Umbilical cord (tissue), 2 donors: ENCODE measurements around the gene KCNJ10. TPM values are rescaled to one million over a fixed set of nuclear protein-coding genes. Genes with fewer than 3 reads are reported as not detected.
A peak's percentile ranks its signal among the peaks of the same experiment; 100 is the strongest.
"Not testable (repeated sequence)": the region's sequence is repeated elsewhere in the genome, so short reads cannot be mapped to it uniquely, and the experiment has no call there.

ENCODE experiments used
- DNase-seq: peaks from one replicate; pipeline ENCODE4 v3.0.0-alpha.2; 2015; ENCODE audit warnings: low spot score
- total RNA-seq: library from RNA; depleted of rRNA; stranded (reverse); fragments of >200 nt; gene quantifications from one replicate; pipeline ENCODE4 v1.2.3, GENCODE V29; 2014; ENCODE audit warnings: low replicate concordance; ENCODE audit not compliant: insufficient read depth

Gene KCNJ10
- 4.6 TPM for total RNA-seq

DNA sequence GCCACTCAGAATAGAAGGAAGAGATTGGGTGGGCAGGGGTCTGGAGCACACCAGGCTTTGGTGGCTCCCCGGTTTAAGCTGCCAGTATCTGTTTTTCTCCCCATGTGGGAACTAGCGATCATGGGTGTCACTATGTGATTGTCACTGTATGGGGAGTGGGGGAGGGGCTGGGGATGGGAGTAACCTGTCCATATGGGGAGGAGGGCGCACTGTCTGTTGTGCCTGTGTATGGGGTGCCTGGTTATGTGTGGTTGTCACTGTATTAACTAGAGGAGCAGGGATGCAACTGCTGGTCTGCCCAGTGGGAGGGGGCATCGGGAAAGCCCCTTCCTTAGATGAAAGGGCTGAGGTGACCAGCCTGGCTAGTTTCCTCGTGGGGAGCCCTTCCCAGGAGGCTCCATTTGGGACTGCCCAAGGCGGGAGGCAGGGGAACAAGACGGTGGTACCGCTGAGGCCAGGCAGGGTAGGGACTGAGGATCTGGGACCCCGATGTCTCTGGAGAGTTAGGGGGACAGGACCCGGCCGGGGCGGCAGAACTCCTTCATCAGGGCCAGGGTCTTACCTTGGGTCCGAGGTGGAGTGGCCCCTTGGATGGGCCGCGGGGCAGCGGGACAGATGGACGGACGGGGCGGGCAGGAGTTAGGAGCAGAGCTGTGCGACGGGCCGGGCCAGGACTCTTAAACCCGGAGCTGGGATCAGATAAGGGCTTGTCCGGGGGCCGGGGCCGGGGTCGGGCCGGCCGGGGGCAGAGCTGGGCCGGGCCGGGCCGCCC lies at the start of gene KCNJ10:
KCNJ10 (minus strand) TSS at position 701 of the 772 bp plus-strand sequence. CDS start 27,628 bp downstream, outside the sequence.
- DNase-seq = no peak

DNA sequence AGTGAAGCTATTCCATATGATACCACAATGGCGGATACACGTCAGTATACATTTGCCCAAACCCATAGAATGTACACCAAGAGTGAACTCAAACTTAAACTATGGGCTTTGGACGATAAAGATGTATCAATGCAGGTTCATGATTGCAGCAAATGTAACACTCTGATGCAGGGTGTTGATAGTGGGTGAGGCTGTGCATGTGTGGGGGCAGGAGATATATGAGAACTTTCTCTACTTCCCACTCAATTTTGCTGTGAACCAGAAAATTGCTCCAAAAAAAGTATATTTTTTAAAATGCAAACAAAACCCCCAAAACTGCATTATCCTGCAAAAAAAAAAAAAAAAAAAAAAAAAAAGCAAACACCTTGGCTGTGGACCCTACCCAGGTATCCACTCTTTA lies 49.0 kb upstream of the KCNJ10 start:
- DNase-seq = no peak

DNA sequence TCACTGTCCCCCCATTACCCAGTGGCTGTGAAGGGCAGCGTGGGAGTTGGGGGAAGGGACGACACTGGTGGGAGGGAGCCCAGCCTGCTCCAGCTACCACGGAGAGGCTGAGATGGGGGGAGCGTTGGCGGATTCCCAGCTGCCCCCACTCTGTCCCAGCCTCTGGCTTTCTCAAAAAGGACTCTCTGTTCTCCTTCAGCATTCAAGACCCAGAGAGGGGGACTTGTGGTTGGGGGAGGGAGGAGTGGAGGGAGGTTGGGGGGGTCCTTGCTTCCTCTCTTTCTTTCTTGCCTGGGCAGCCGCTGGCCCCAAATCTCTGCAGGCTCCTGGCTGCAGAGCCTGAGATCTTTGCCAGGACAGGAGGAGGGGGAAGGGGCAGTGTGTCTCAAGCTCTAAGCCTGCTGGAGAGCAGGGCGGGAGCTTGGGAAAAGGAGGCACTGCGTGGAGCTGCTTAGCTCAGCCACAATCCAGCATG lies 47.8 kb upstream of the KCNJ10 start:
- DNase-seq = peak; percentile 95

DNA sequence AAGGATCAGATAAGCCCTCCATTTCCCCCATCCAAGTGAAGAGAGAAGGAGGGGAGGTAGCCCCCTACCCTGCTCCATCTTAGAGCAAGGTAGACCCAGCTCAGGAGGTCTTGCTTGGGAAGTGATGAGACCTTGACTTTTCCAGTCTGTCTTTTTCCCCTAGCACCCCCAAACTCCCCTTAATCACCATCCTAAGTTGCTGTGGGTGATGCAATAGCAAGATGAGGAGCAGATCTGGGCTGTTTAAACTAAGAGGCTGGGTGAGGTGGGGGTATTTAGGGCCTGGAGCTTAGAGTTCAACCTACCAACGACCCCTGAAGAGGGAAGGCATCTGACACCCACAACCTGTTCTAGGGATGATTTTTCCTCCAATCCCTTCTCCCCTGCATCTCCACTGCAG lies 47.3 kb upstream of the KCNJ10 start:
- peak; percentile 49 for DNase-seq

DNA sequence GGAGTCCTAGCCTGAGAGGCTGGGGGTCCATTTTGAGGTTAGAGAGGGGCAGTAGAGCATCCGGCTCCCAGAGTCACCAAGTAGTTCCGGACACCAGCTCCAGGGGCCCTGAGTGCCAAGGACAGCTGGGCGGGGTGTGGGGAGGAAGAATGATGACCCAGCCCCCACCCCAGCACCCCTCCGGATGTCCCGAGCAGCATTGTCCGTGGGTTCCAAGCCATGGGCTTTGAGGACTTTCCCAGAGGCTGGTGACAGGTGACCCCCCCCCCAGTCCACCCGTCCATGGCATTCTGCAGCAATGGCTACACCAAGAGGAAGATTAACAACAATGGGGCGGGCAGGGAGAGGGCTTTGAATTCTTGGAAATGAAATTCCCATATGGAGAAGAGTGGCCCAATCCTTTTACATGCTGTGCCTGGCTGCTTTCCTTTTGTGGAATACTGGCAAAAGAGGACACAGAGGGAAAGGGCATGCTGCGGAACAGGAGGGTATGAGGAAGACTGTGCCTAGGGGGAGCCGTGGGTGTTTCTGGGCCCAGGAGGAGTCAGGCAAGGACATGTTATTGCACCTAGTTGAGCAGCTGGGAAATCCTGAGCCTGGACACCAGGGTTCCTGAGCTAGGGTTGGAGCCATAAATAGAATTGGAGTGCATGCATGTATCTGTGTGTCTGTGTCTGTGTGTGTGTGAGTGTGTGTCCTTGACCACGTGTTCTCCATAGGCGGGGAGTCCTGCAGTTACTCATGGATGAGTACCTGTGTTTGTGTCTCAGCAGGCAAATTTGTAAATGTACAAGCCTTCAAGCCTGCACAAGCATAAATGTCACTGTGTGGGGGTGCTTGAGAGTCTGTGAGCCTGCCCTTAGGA lies 46.6 kb upstream of the KCNJ10 start:
- DNase-seq = peak; percentile 86

DNA sequence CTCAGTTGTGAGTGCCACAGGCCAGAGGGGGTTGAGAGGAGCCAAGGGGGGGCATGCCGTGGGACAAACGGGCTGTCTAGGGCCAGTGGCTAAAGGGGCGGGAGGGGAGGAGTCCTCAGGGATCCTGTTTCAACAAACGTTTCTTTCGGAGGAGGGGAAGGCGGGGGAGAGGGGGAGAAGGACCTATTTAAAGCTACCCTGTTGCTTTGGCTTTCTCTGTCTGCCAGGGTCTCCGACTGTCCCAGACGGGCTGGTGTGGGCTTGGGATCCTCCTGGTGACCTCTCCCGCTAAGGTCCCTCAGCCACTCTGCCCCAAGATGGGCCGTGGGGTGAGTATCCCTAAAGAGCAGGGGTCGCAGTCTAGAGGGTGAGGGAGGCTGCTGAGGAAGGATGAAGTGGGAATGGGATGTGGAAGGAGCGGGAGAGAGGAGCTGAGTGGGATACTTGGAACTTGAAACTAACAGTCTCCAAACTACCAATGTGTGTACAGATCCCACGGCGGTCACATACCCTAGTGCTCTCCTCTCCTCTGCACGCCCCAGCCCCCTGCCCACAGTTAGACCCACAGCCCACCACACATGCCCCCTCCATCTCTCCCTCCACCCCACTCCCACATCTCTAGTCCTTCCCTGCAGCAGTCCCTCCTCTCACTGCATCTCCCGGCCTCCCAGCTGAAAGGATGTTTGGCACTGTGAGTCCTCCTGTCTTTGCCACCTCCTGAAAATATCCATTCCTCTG lies 45.8 kb upstream of the KCNJ10 start, which contains the start of gene ATP1A2:
ATP1A2 (plus strand) TSS at position 215 of the 738 bp plus-strand sequence; CDS start at position 318, 103 bp downstream.
- peak; percentile 78 for DNase-seq

DNA sequence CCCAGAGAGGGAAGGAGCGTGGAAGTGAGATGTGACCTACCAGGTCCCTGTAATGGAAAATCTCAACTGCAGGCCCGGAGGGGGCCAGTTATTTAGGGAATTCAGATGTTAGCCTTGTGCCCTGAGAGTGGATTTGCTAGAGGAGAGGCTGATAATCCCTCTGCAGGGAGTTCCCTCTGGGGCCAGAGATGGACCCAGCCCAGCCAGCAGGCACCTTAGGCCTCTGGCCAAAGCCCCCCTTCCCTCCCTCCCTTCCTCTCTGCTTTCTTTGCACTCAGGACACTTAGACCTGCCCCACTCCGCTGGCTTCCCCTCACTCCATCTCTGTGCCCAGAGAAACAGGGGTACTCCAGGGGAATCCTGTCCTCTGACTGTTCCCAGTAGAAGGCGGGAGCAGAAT lies 44.1 kb upstream of the KCNJ10 start:
- DNase-seq = peak; percentile 91

DNA sequence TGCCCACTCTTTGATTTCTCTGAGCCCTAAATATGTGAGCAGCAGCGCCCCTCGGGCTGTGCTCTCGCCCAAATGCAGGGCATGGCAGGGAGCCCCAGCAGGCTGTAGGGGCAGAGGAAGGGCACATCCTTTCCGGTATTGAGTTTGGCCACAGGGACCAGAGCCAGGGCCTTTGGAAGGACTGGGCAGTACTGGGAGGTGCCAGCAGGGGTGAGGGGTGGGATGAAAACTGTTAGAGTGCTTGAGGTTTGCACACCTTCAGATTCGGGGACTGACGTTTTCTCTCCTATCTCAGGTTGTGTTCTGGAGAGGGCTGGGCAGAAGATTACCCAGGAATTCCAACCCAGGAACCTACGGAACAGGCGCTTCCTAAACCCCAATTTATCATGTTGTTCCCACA lies 43.4 kb upstream of the KCNJ10 start:
- DNase-seq = no peak

DNA sequence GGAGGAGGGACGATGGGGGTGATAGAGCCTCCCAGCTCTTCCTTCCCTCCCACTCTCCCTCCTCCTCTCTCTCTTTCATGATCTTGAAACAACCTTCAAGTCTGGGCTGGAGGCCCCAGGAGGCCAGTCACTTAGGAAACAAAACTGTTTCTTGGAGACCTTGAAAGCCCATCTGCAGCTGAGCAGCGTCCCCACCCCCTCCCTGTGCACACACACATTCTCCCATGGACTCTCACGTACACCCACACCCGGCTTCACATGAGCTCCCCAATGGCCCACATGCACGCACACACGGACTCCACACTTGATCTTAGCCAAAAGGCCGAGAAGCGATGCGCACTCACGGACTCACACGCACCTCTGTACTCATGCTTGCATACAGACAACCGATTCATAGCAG lies 42.4 kb upstream of the KCNJ10 start:
- peak; percentile 43 for DNase-seq

DNA sequence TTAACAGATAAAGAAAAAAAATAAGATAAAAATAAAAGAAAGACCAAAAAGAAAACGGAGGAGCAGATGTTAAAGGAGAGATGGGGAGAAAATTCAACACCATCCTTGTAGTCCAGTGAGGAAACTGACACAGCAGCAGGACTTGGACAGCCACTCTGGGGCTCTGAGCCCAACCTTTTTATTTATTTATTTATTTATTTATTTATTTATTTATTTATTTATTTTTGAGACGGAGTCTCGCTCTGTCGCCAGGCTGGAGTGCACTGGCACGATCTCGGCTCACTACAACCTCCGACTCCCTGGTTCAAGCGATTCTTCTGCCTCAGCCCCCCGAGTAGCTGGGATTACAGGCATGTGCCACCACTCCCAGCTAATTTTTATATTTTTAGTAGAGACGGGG lies 41.5 kb upstream of the KCNJ10 start:
- DNase-seq = not testable (repeated sequence)

DNA sequence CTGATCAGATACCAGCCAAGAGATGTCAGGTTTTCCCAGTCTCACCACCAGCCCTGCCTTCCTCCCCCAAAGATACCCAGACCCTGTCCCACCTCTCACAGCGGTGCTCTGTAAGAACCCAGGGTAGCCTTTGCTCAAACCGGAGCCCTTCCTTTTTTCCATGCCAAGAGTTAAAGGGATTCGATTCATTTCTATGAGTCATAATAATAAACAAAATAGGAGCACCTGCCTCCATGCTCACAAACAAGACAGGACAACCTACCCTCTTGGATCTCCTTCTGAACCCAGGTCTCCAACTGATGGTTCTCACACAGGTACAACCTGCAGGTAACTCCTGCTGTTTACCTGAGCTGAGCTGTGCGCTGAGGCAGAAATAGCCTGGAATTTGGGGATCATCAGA lies 39.7 kb upstream of the KCNJ10 start:
- no peak for DNase-seq

DNA sequence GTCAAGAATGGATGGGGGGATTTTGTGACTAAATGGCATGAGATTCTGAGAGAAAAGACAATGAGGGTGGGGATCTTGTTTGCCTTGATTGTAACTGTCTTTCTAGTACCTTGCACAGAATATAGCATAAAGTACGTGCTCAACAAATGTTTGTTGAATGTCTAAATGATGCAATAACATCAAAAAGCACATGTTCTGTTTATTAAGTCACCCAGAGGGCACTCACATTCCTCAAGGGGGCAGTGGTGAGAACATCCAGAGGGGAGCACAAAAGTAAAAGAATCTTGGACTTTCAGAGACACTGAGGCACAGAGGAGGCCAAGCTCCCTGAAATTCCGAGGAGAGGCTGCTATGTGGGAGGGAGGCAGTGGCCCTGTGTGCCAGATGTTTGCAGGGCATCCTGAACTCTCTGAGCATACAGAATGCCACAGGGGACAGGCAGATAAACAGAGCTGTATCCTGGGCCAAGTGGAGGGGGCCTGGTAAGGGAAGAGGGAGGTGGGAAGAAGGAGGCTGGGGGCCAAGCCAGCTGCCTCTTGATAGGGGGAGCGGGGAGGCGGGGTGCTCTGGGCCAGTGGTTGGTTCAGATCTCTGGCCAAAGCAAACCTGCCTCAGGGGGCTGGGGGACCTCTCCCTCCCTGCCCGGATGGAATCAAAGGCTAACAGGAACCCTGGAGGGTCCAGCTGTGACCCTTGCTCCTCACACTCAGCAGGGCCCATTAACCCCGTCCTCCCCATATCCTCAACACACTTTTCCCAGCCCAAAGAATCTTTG lies 39.1 kb upstream of the KCNJ10 start:
- DNase-seq = peak; percentile 56

DNA sequence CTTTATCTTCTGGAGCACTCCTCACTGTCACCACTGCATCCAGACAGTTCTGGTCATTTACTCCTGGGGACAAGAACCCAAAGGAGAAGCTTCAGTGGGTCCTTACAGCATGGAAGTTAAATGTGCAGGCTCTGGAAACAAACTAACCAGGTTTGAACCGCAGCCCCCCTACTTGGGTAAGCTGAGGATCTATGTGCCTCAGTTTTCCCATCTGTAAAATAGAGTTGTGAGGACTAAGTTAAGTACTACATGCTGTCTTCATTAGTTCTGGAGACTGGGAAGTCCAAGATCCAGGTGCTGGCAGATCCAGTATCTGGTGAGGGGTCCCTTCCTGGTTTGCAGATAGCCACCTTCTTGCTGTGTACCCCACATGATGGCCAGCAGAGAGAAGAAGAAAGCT lies 37.6 kb upstream of the KCNJ10 start:
- DNase-seq = no peak

DNA sequence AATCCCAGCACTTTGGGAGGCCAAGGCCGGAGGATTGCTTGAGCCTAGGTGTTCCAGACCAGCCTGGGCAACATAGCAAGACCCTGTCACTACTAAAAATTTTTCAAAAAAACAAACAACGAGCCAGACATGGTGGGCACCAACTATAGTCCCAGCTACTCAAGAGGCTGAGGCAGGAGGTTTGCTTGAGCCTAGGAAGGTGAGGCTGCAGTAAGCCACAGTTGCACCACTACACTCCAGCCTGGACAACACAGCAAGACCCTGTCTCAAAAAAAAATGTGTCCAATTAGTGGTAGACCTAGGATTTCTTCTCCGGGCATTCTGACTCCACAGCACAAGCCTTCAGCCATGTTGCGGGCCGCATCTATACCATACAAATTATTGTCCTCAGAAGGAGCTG lies 35.2 kb upstream of the KCNJ10 start:
- DNase-seq = no peak

DNA sequence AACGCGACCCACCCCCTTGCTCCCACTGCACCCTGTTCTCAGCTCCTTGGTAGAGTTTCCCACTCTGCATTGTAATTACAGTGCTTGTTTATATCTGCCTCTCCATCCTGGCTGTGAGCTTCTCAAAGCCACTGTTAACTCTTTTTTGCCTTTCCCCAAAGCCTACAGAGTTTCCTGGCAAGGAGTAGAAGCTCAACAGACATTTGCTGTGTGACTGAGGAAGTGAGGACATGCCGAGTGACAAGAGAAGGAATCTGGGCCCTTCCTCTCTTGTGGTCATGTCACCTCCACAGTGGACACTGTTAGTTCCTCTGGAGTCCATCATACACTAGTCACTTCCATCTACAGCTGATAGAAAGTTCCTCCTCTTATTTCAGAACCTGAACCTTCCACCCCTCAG lies 34.5 kb upstream of the KCNJ10 start:
- DNase-seq = no peak

DNA sequence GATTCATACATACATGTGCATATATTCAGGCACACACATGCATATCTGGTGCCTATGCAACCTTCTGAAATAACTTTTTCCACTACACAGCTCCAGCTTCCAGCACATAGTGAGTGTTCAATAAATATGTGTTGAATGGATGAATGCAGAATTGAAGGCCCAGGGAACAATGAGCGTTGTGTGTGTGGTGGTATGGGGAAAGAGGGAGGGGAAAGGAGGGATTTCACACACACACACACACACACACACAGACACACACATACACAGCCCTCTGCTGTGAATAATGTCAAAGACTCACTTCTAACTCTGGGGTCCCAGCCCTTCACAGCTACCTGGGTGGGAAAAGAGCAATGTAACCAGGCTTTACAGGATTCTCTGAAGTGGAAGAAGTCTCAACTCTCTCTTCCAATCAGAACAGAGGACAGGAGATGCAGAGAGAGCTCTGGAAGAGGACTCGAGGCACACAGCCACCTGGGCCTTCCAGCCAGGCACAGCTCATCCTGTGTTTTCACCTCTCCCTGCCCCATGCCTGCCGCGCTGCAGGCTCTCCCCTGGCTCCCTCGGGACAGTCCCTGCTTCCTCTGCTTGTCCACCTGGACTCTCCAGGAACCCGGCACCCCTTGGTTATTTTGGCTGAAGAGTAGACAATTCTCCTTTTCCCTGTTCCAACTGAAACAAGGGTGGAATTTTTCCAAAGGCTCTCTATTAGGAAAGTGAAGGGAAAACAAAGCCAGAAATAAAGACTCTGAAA lies 33.9 kb upstream of the KCNJ10 start:
- DNase-seq = no peak

DNA sequence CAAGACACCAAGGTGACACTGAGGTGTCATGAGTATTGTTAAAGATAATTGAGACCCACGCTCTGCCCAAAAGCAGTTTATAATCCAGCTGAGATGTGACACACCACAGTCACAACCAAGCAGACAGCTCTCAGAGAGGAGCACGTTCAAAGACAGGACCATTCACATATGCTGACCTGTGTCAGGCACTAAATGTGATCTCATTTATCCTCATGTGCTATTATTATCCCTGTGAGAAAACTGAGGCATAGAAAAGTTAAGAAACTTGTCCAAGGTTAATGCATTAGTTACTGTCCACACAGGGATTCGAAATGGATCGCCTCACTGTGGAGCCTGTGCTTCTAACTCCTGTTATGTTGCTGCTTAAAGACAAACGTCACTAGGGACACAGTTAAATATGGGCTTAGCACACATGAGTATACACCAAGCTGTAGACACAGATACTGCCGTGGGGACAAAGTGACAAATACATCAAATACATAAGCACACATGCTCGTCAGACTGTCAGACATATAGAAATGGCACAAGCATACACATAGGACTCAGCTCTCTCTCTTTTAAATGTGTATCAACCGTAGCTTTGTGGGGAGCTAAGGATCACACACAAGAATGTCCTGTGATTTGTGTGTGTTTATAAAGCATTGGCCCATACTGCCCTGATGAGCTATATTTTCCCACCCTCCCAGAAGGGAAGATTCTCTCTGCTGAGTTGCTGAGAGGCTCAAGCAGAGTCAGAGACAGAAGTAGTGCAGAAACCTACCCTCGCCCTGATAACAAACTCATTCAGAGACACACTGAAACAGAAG lies 32.0 kb upstream of the KCNJ10 start:
- DNase-seq = peak; percentile 73

DNA sequence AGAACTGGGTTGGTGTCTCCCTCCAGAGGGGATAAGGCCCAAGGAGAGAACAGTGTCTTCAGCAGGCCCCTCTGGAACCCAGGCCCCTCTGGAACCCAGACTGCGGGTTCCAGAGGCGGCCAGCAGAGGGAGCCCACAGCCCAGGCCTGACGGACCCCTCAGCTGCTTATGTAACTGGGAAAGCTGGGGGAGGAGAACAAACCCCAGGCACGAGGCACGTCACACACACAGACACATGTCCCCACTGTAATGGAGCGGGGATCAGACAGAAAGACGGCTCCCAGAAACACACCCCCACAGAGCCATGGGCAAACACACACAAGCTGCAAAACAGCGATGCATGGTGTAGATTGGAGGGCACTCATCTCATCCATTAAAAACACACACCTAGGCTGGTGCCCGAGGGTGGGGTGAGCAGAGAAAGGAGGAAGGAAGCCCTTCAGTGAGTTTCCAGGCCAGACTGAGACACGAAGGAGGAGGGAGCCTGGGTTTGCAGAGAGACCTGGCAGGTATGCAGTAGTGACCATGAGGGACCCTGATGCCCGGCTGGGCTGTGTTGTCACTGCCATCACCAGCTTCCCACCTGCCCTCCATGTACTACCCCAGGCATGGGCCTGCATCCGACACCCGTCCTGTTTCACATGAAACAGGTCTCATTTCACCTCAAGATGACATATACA lies 31.2 kb upstream of the KCNJ10 start:
- peak; percentile 79 for DNase-seq
